Esophagus (tissue), 2 donors: ENCODE results near the gene KY. TPM values are rescaled to one million over a fixed set of nuclear protein-coding genes. Genes with fewer than 3 reads are reported as not detected.

Experiments used
- H3K27ac ChIP-seq, 2 donors: one replicate each; pipeline ENCODE4 v1.5.1; 2013; ENCODE audit warnings: low read depth in 2 of 2, mild to moderate bottlenecking in 2 of 2, inconsistent platforms in 1 of 2, low read length in 1 of 2, moderate library complexity in 1 of 2
- H3K27me3 ChIP-seq, 2 donors: one replicate each; pipeline ENCODE4 v1.6.1; 2013; ENCODE audit warnings: low read length in 2 of 2, control low read depth in 1 of 2, mild to moderate bottlenecking in 1 of 2; ENCODE audit not compliant: insufficient read depth in 2 of 2, control insufficient read depth in 1 of 2
- H3K36me3 ChIP-seq, 2 donors: one replicate each; pipeline ENCODE4 v1.6.1; 2013; ENCODE audit warnings: low read length in 1 of 2; ENCODE audit not compliant: control insufficient read depth in 2 of 2, insufficient read depth in 2 of 2
- H3K4me1 ChIP-seq, 2 donors: one replicate each; pipeline ENCODE4 v1.6.1; 2013; ENCODE audit warnings: low read length in 1 of 2; ENCODE audit not compliant: control insufficient read depth in 2 of 2, insufficient read depth in 2 of 2
- H3K4me3 ChIP-seq, 2 donors: one replicate each; pipeline ENCODE4 v1.5.1; 2013; ENCODE audit warnings: low read length in 2 of 2, mild to moderate bottlenecking in 2 of 2, low read depth in 1 of 2, moderate library complexity in 1 of 2
- H3K9me3 ChIP-seq, 2 donors: one replicate each; pipeline ENCODE4 v1.6.1; 2013; ENCODE audit warnings: mild to moderate bottlenecking in 2 of 2, low read depth in 1 of 2, low read length in 1 of 2, moderate library complexity in 1 of 2; ENCODE audit not compliant: control insufficient read depth in 2 of 2, insufficient read depth in 1 of 2
- WGBS, 2 donors: extraction: QIAGEN DNeasy Blood & Tissue Kit; methylation state at CpG; one replicate each; pipeline ENCODE4 v1.1.7; 2013; 5-methylcytosine and 5-hydroxymethylcytosine counted together
- polyA plus RNA-seq, 2 donors: library from polyadenylated mRNA; stranded (reverse); fragments of 200-250 nt; gene quantifications; one replicate each; pipeline ENCODE4 v1.2.3, GENCODE V29; 2013
- donor health status: healthy with polysubstance abuse.
- donor health status: Bipolar disorder and iron deficiency.

KY gene
- polyA plus RNA-seq, 2 donors, result 0.02 to 0.08 TPM

GRCh38 chr3:134622806-134623365, 27.9 kb downstream of the KY start:
- Histone ChIP-seq H3K27ac (no peak overlapping the region), H3K4me1 (peaks cover 0 to 2% of the 10 kb centered on the region in 2 donors), H3K4me3 (no peak overlapping the region), H3K36me3 (no peaks in the 10 kb centered on the region), H3K27me3 (no peaks in the 10 kb centered on the region), H3K9me3 (no peaks in the 10 kb centered on the region)
- WGBS, 2 donors, result 76 to 82% methylated on average over 5 of the region's 5 CpGs

GRCh38 chr3:134621854-134622253, 29.0 kb downstream of the KY start:
- H3K9me3 ChIP-seq, result no peaks in the 10 kb centered on the region
- WGBS, 2 donors, result 72 to 73% methylated on average over 3 of the region's 3 CpGs
- H3K27me3 ChIP-seq, result no peaks in the 10 kb centered on the region

GRCh38 chr3:134620476-134621115, 30.2 kb downstream of the KY start:
- no peaks in the 10 kb centered on the region for H3K27me3 ChIP-seq
- peaks cover 0 to 2% of the 10 kb centered on the region in 2 donors for H3K4me1 ChIP-seq
- H3K9me3 ChIP-seq, result no peaks in the 10 kb centered on the region
- H3K4me3 ChIP-seq, result no peak overlapping the region
- 82 to 90% methylated on average over 5 of the region's 5 CpGs for WGBS, 2 donors
- H3K27ac ChIP-seq, result no peak overlapping the region
- no peaks in the 10 kb centered on the region for H3K36me3 ChIP-seq

More at GRCh38 chr3:134621854-134622253, 29.0 kb downstream of the KY start:
- Histone ChIP-seq H3K36me3 (no peaks in the 10 kb centered on the region), H3K4me1 (peaks cover 0 to 2% of the 10 kb centered on the region in 2 donors), H3K4me3 (no peak overlapping the region), H3K27ac (no peak overlapping the region)

GRCh38 chr3:134619884-134620445, 30.9 kb downstream of the KY start:
- 86 to 89% methylated on average over 8 of the region's 8 CpGs for WGBS, 2 donors

GRCh38 chr3:134619301-134619615, 31.6 kb downstream of the KY start:
- no peak overlapping the region for H3K4me3 ChIP-seq
- H3K9me3 ChIP-seq, result no peaks in the 10 kb centered on the region
- H3K27me3 ChIP-seq, result no peaks in the 10 kb centered on the region
- WGBS, 2 donors, result 86 to 89% methylated on average over 2 of the region's 2 CpGs
- no peaks in the 10 kb centered on the region for H3K36me3 ChIP-seq
- H3K4me1 ChIP-seq, result peaks cover 0 to 2% of the 10 kb centered on the region in 2 donors
- H3K27ac ChIP-seq, result no peak overlapping the region

More at GRCh38 chr3:134619884-134620445, 30.9 kb downstream of the KY start:
- H3K4me3 ChIP-seq, result no peak overlapping the region
- no peaks in the 10 kb centered on the region for H3K27me3 ChIP-seq
- no peaks in the 10 kb centered on the region for H3K36me3 ChIP-seq
- H3K4me1 ChIP-seq, result peaks cover 0 to 2% of the 10 kb centered on the region in 2 donors
- no peaks in the 10 kb centered on the region for H3K9me3 ChIP-seq
- H3K27ac ChIP-seq, result no peak overlapping the region

- H3K36me3 ChIP-seq, result no peaks in the 10 kb centered on the region
- no peak overlapping the region for H3K4me3 ChIP-seq
- peaks cover 0 to 2% of the 10 kb centered on the region in 2 donors for H3K4me1 ChIP-seq
- no peaks in the 10 kb centered on the region for H3K27me3 ChIP-seq
- WGBS, 2 donors, result 95 to 97% methylated on average over 13 of the region's 13 CpGs
- H3K9me3 ChIP-seq, result no peaks in the 10 kb centered on the region
- H3K27ac ChIP-seq, result no peak overlapping the region
These were observed 32.1 kb downstream of the KY start for GRCh38 chr3:134618478-134619300.

GRCh38 chr3:134617608-134618477, 33.0 kb downstream of the KY start:
- Histone ChIP-seq H3K36me3 (no peaks in the 10 kb centered on the region), H3K27ac (no peak overlapping the region), H3K27me3 (no peaks in the 10 kb centered on the region), H3K4me3 (no peak overlapping the region), H3K9me3 (no peaks in the 10 kb centered on the region), H3K4me1 (peaks cover 0 to 2% of the 10 kb centered on the region in 2 donors)
- WGBS, 2 donors, result 69 to 72% methylated on average over 7 of the region's 7 CpGs

- 84 to 87% methylated on average over 5 of the region's 5 CpGs for WGBS, 2 donors
- Histone ChIP-seq H3K27ac (no peak overlapping the region), H3K4me3 (no peak overlapping the region), H3K9me3 (no peaks in the 10 kb centered on the region), H3K36me3 (no peaks in the 10 kb centered on the region), H3K4me1 (peaks cover 0 to under 1% of the 10 kb centered on the region in 2 donors), H3K27me3 (no peaks in the 10 kb centered on the region)
These were observed 35.1 kb downstream of the KY start for GRCh38 chr3:134615743-134616142.

- WGBS, 2 donors, result 90% methylated on average over 4 of the region's 4 CpGs
- Histone ChIP-seq H3K4me3 (no peak overlapping the region), H3K4me1 (no peaks in the 10 kb centered on the region), H3K36me3 (no peaks in the 10 kb centered on the region), H3K27me3 (no peaks in the 10 kb centered on the region), H3K9me3 (no peaks in the 10 kb centered on the region), H3K27ac (no peak overlapping the region)
These were observed 35.9 kb downstream of the KY start for GRCh38 chr3:134614955-134615354.
